Ecto neural progenitor cell (in vitro differentiated cells): ENCODE results near the gene SPATA33.

Experiments
- DNase-seq: peaks from one replicate; pipeline ENCODE4 v3.0.0-alpha.2; 2018; ENCODE audit warnings: low spot score

SPATA33 gene

GRCh38 chr16:89709716-89710432 lies 52.2 kb downstream of the SPATA33 start:
- DNase-seq, result no peak

GRCh38 chr16:89710709-89711564 lies 53.3 kb downstream of the SPATA33 start:
- no peak for DNase-seq

- DNase-seq, result peak; percentile 83
Observed at GRCh38 chr16:89711601-89712273, 54.1 kb downstream of the SPATA33 start.

GRCh38 chr16:89712274-89712781 lies 54.7 kb downstream of the SPATA33 start:
- no peak for DNase-seq

GRCh38 chr16:89716493-89716892 lies 58.9 kb downstream of the SPATA33 start:
- DNase-seq, result no peak

GRCh38 chr16:89716916-89717687 lies 59.5 kb downstream of the SPATA33 start:
- no peak for DNase-seq

GRCh38 chr16:89717688-89718505 lies 60.3 kb downstream of the SPATA33 start:
- DNase-seq, result no peak
